ENCODE results near the gene DSCAML1. TPM values are rescaled to one million over a fixed set of nuclear protein-coding genes. Genes with fewer than 3 reads are reported as not detected.

DSCAML1 gene
- total and polyA plus RNA-seq, 9 of the 15 experiments (the other 6 are each of a cell fraction or from before 2014, with no cell fraction given), result not detected

- BruUV-seq (replicated peaks), result no TSS peak
- intact Hi-C loops (cut with micrococcal nuclease), result no loop called here
- Histone ChIP-seq H2AFZ (ENCODE audit: low read depth, low read length) (no peak overlapping the region), H3K79me2 (ENCODE audit: control insufficient read depth, insufficient read depth, low read length) (no peaks in the 10 kb centered on the region), H3K27ac (ENCODE audit: extremely low read depth, low read depth, low read length) (no peak overlapping the region), H4K20me1 (replicated peaks; ENCODE audit: control insufficient read depth, insufficient read depth, low read length) (peaks cover 7% of the 10 kb centered on the region; the same call in 1 of the 2 replicates), H3K9me3 (replicated peaks; ENCODE audit: control insufficient read depth, insufficient read depth, low read depth, low read length) (no peaks in the 10 kb centered on the region), H3K9ac (ENCODE audit: insufficient read depth in 1 of 2, low read depth in 2 of 2, low read length in 2 of 2) (no peak overlapping the region), H3K36me3 (ENCODE audit: control insufficient read depth, insufficient read depth, low read length) (no peaks in the 10 kb centered on the region), H3K4me2 (ENCODE audit: insufficient read depth, low read length) (no peak overlapping the region), H3K27me3 (ENCODE audit: control insufficient read depth in 2 of 2, insufficient read depth in 2 of 2, low read length in 2 of 2) (peaks cover 15 to 62% of the 10 kb centered on the region in 2 experiments), H3K4me3 (no peak overlapping the region), H3K4me1 (replicated peaks in 1 of 2; ENCODE audit: control insufficient read depth in 2 of 2, insufficient read depth in 2 of 2, low read length in 2 of 2) (no peaks in the 10 kb centered on the region), H3K9me1 (ENCODE audit: control insufficient read depth, insufficient read depth, low read length) (no peaks in the 10 kb centered on the region)
- FAIRE-seq (no peak), ATAC-seq (no peak), DNase-seq (ENCODE audit: extremely low read depth in 1 of 4, low spot score in 3 of 4) (no peak)
- ChIA-PET CTCF (ENCODE audit: low intra/inter-chr PET ratio) (no interaction called here), POLR2A (interaction anchor here (0.6 kb wide), 1 partner anchor 21 kb away, joined by 3 read pairs; no protein-coding TSS in a partner anchor)
- TF ChIP-seq ZNF384 (IDR thresholded peaks at IDR 0.05; ENCODE audit: low read depth, low read length), result no peak
- no peak for TF ChIP-seq ZNF76 (CRISPR knock-in tag; IDR thresholded peaks at IDR 0.05; ENCODE audit: borderline replicate concordance)
- 3% methylated on average over 12 of the region's 12 CpGs for WGBS (ENCODE audit: insufficient coverage, low coverage, missing lambda C conversion rate)
- in situ Hi-C loops (cut with MboI), result no loop called here
These were observed 162.8 kb downstream of the DSCAML1 start for GRCh38 chr11:117633976-117634755.

GRCh38 chr11:117633186-117633754 is 163.7 kb downstream of the DSCAML1 start:
- Histone ChIP-seq H2AFZ (ENCODE audit: low read depth, low read length) (no peak overlapping the region), H3K36me3 (ENCODE audit: control insufficient read depth, insufficient read depth, low read length) (no peaks in the 10 kb centered on the region), H3K9me3 (replicated peaks; ENCODE audit: control insufficient read depth, insufficient read depth, low read depth, low read length) (no peaks in the 10 kb centered on the region), H3K4me3 (no peak overlapping the region), H3K4me1 (replicated peaks in 1 of 2; ENCODE audit: control insufficient read depth in 2 of 2, insufficient read depth in 2 of 2, low read length in 2 of 2) (no peaks in the 10 kb centered on the region), H3K27ac (ENCODE audit: extremely low read depth, low read depth, low read length) (no peak overlapping the region), H4K20me1 (replicated peaks; ENCODE audit: control insufficient read depth, insufficient read depth, low read length) (peaks cover 10% of the 10 kb centered on the region), H3K9ac (ENCODE audit: insufficient read depth in 1 of 2, low read depth in 2 of 2, low read length in 2 of 2) (0 out of 4 replicates have a peak overlapping the region, but pooled peaks of 1 of the 2 experiments have one; percentile 23), H3K4me2 (ENCODE audit: insufficient read depth, low read length) (no peak overlapping the region), H3K27me3 (ENCODE audit: control insufficient read depth in 2 of 2, insufficient read depth in 2 of 2, low read length in 2 of 2) (peaks cover 19 to 71% of the 10 kb centered on the region in 2 experiments), H3K9me1 (ENCODE audit: control insufficient read depth, insufficient read depth, low read length) (no peaks in the 10 kb centered on the region), H3K79me2 (ENCODE audit: control insufficient read depth, insufficient read depth, low read length) (no peaks in the 10 kb centered on the region)
- WGBS (ENCODE audit: insufficient coverage, low coverage, missing lambda C conversion rate), result 2% methylated on average over 9 of the region's 9 CpGs
- intact Hi-C loops (cut with micrococcal nuclease) (no loop called here), in situ Hi-C loops (cut with MboI) (no loop called here)
- DNase-seq (ENCODE audit: extremely low read depth in 1 of 4, low spot score in 3 of 4), result no peak
- BruUV-seq (replicated peaks), result no TSS peak
- POLR2A ChIA-PET, result no interaction called here
- no peak for FAIRE-seq
- ATAC-seq, result no peak
- CTCF ChIA-PET (ENCODE audit: low intra/inter-chr PET ratio), result no interaction called here
- no peak for TF ChIP-seq VEZF1 (CRISPR knock-in tag; IDR thresholded peaks at IDR 0.05)
- TF ChIP-seq SRSF3 (IDR thresholded peaks at IDR 0.05; ENCODE audit: insufficient read depth, low read length), result no peak
- TF ChIP-seq TRIM28 (IDR thresholded peaks at IDR 0.05), result no peak
- TF ChIP-seq E2F1 (CRISPR knock-in tag; IDR thresholded peaks at IDR 0.05), result no peak
- TF ChIP-seq ZBTB5 (IDR thresholded peaks at IDR 0.05), result no peak
- no peak for TF ChIP-seq ZNF146 (CRISPR knock-in tag; IDR thresholded peaks at IDR 0.05; ENCODE audit: unreplicated experiment)
- TF ChIP-seq HDAC6 (IDR thresholded peaks at IDR 0.05; ENCODE audit: low read depth, low read length), result no peak

Data from K562 (cell line).